MCF 10A (cell line): Measurements from ENCODE around the gene SAMD14. TPM values are rescaled to one million over a fixed set of nuclear protein-coding genes. Genes with fewer than 3 reads are reported as not detected.
A peak's percentile ranks its signal among the peaks of the same experiment; 100 is the strongest.

ENCODE experiments used
- BruUV-seq: library from RNA; stranded (reverse); fragments of 400-500 nt; replicated peaks from 2 replicates; lab custom pipeline; 2021; lab: Mats Ljungman, UMichigan
- CTCF ChIA-PET: fragments of 300-600 bp; sonication (Branson Sonifier 250); formaldehyde crosslinking; extraction: SDS; loops from one replicate; lab custom pipeline; 2021; ENCODE audit warnings: antibody characterized with exemption, inconsistent platforms; lab: Yijun Ruan, JAX
- POLR2A ChIA-PET: fragments of 300-600, 350-650 bp; sonication (Branson Sonifier 250); formaldehyde crosslinking; extraction: SDS; loops from one replicate; lab custom pipeline; 2020; ENCODE audit warnings: antibody characterized with exemption, inconsistent platforms; lab: Yijun Ruan, JAX
- DNase-seq: peaks from one replicate; pipeline ENCODE4 v3.0.0-alpha.2; 2018; ENCODE audit not compliant: unreplicated experiment
- H3K27ac Mint-ChIP-seq: one replicate; pipeline ENCODE4 v1.8.0; 2022; ENCODE audit warnings: mild to moderate bottlenecking, low read depth, mixed read lengths; ENCODE audit not compliant: unreplicated experiment
- H3K27me3 Mint-ChIP-seq: one replicate; pipeline ENCODE4 v1.8.0; 2022; ENCODE audit warnings: mixed read lengths; ENCODE audit not compliant: insufficient read depth, unreplicated experiment
- H3K36me3 Mint-ChIP-seq: one replicate; pipeline ENCODE4 v1.8.0; 2022; ENCODE audit warnings: mild to moderate bottlenecking, moderate library complexity, mixed read lengths; ENCODE audit not compliant: insufficient read depth, unreplicated experiment
- H3K4me1 Mint-ChIP-seq: one replicate; pipeline ENCODE4 v1.8.0; 2022; ENCODE audit warnings: mixed read lengths; ENCODE audit not compliant: insufficient read depth, unreplicated experiment
- H3K4me3 Mint-ChIP-seq: one replicate; pipeline ENCODE4 v1.8.0; 2022; ENCODE audit warnings: mild to moderate bottlenecking, moderate library complexity, mixed read lengths; ENCODE audit not compliant: unreplicated experiment
- H3K9me3 Mint-ChIP-seq: one replicate; pipeline ENCODE4 v1.8.0; 2022; ENCODE audit warnings: mixed read lengths; ENCODE audit not compliant: unreplicated experiment
- intact Hi-C: fragments of 100-400 bp; cut with micrococcal nuclease; formaldehyde crosslinking; loops from 2 replicates; pipeline ENCODE4 v1.14.1; 2022
- total RNA-seq: library from RNA; stranded (reverse); gene quantifications from 2 replicates; pipeline ENCODE4 v1.2.3, GENCODE V29; 2022
- TF ChIP-seq, protein P1 (sequence below): fragments of 200-600 bp; IDR thresholded peaks from one replicate; pipeline ENCODE4 v1.8.0; 2022; ENCODE audit warnings: antibody characterized with exemption, mild to moderate bottlenecking; ENCODE audit not compliant: unreplicated experiment

Gene SAMD14
- total RNA-seq, 1 experiment from 2014 or later, result 0.09 TPM

DNA sequence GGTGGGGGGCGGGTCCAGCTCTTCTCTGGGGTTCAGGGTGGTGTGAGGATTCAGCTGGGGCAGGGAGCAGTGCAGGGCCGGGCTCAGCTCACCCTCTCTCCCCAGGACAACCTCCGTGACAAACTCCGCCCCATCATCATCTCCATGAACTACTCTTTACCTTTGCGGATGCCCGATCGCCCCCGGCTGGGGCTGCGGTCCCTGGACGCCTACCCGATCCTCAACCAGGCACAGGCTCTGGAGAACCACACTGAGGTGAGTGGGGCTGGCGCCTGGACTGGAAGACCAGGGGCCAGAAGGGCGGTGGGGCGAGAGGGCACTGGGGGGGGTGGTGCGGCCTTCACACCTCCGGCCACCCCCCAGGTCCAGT, 53.8 kb downstream of the SAMD14 start:
- intact Hi-C loops, result no loop called here
- POLR2A ChIA-PET, result interaction anchor here (1.0 to 2.3 kb wide), 3 partner anchors 9 to 48 kb away, joined by 3 to 6 read pairs (median 4); no protein-coding TSS in a partner anchor
- Mint-ChIP-seq H3K36me3 (peaks cover 99% of the 10 kb centered on the region), H3K27me3 (no peaks in the 10 kb centered on the region), H3K27ac (peak overlapping the region; percentile 12), H3K4me1 (peaks cover 12% of the 10 kb centered on the region), H3K9me3 (no peaks in the 10 kb centered on the region), H3K4me3 (no peak overlapping the region)
- BruUV-seq, result no TSS peak
- CTCF ChIA-PET, result interaction anchor here (0.8 to 2.9 kb wide), 3 partner anchors 18 to 37 kb away, joined by 3 to 12 read pairs (median 4); partner anchors contain the start of gene ITGA3
- no peak for DNase-seq
- TF ChIP-seq, protein P1, sequence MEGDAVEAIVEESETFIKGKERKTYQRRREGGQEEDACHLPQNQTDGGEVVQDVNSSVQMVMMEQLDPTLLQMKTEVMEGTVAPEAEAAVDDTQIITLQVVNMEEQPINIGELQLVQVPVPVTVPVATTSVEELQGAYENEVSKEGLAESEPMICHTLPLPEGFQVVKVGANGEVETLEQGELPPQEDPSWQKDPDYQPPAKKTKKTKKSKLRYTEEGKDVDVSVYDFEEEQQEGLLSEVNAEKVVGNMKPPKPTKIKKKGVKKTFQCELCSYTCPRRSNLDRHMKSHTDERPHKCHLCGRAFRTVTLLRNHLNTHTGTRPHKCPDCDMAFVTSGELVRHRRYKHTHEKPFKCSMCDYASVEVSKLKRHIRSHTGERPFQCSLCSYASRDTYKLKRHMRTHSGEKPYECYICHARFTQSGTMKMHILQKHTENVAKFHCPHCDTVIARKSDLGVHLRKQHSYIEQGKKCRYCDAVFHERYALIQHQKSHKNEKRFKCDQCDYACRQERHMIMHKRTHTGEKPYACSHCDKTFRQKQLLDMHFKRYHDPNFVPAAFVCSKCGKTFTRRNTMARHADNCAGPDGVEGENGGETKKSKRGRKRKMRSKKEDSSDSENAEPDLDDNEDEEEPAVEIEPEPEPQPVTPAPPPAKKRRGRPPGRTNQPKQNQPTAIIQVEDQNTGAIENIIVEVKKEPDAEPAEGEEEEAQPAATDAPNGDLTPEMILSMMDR, result no peak

DNA sequence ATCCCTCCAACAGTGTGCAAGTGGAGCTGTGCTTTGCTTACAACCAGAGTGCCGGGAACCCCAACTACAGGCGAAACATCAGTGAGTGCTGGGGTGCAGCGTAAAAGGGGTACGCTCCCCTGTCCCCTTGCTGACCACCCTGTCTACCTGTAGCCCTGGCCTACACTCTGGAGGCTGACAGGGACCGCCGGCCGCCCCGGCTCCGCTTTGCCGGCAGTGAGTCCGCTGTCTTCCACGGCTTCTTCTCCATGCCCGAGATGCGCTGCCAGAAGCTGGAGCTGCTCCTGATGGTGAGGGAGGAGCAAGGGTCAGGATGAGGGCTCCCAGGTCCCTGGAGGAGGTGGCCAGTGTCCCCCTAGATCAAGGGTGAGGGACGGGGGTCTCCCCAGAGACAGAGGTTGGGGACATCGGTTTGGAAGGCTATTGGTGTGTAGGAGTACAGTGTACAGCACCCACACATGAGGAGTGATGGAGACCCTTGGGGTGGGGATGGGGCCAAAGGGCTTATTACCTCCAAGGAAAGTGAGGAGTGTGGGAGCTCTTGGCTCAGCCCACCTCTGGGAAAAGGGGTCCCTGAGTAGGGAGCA, 54.4 kb downstream of the SAMD14 start:
- no peaks in the 10 kb centered on the region for H3K27me3 Mint-ChIP-seq
- TF ChIP-seq, protein P1, result no peak
- intact Hi-C loops, result no loop called here
- peak overlapping the region; percentile 12 for H3K27ac Mint-ChIP-seq
- CTCF ChIA-PET, result interaction anchor here (0.7 to 1.0 kb wide), 3 partner anchors 12 to 36 kb away, joined by 3 to 4 read pairs (median 3); no protein-coding TSS in a partner anchor
- H3K36me3 Mint-ChIP-seq, result peaks cover 99% of the 10 kb centered on the region
- DNase-seq, result no peak
- BruUV-seq, result no TSS peak
- H3K4me3 Mint-ChIP-seq, result no peak overlapping the region
- H3K4me1 Mint-ChIP-seq, result peaks cover 10% of the 10 kb centered on the region
- POLR2A ChIA-PET, result interaction anchor here (1.0 to 1.8 kb wide), 2 partner anchors 8 to 12 kb away, joined by 3 to 4 read pairs; no protein-coding TSS in a partner anchor
- no peaks in the 10 kb centered on the region for H3K9me3 Mint-ChIP-seq

DNA sequence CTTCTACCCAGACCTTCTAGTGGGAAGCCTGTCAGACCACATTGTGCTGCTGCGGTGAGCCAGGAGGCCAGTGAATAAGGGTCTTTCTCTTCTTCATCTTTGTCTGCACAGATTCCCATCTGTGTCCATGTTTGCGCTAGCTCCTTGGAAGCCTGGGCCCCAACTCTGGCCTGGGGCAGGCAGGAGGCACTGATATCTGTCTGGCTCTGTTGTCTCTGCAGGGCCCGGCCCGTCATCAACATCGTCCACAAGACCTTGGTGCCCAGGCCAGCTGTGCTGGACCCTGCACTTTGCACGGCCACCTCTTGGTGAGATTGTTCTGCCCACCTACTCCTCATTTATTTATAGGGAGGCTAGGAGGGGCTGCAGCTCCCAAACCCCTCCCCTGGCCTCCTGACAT, 55.7 kb downstream of the SAMD14 start:
- BruUV-seq, result no TSS peak
- H3K27ac Mint-ChIP-seq, result peak overlapping the region; percentile 19
- H3K36me3 Mint-ChIP-seq, result peaks cover 99% of the 10 kb centered on the region
- no peaks in the 10 kb centered on the region for H3K9me3 Mint-ChIP-seq
- ChIA-PET CTCF (interaction anchor here (0.6 to 2.2 kb wide), 9 partner anchors 9 to 317 kb away, joined by 3 to 15 read pairs (median 6); partner anchors contain the start of gene ITGA3), POLR2A (interaction anchor here (0.8 to 2.0 kb wide), 6 partner anchors 10 to 20 kb away, joined by 3 to 10 read pairs (median 6); no protein-coding TSS in a partner anchor)
- DNase-seq, result no peak
- H3K4me1 Mint-ChIP-seq, result peaks cover under 1% of the 10 kb centered on the region
- intact Hi-C loops, result no loop called here
- no peak overlapping the region for H3K4me3 Mint-ChIP-seq
- no peaks in the 10 kb centered on the region for H3K27me3 Mint-ChIP-seq
- TF ChIP-seq, protein P1, result no peak

DNA sequence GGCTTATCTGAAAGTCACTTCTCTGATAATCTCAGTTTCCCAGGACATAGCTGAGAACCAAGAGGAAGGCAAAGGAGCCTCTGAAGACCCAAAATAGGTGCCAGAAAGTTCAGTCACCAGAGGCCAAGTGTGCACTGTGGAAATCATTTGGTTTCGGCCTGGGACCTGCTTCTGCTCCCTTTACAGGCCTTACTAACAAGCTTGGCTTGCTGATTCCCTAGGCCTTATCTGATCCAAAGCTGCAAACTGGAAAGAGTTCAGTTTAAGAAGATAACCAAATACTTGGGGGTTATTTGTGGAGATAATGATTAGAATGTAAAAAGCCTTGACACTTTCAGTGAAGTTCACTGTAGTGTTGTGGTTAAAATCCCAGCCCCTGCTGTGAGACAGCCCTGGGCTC, 57.0 kb downstream of the SAMD14 start:
- Mint-ChIP-seq H3K27ac (no peak overlapping the region), H3K27me3 (no peaks in the 10 kb centered on the region), H3K4me3 (no peak overlapping the region), H3K36me3 (peaks cover 99% of the 10 kb centered on the region), H3K4me1 (no peaks in the 10 kb centered on the region), H3K9me3 (no peaks in the 10 kb centered on the region)
- ChIA-PET POLR2A (interaction anchor here (0.8 to 2.0 kb wide), 4 partner anchors 9 to 18 kb away, joined by 3 to 10 read pairs (median 7); no protein-coding TSS in a partner anchor), CTCF (interaction anchor here (1.2 to 2.2 kb wide), 4 partner anchors 8 to 46 kb away, joined by 3 to 15 read pairs (median 10); no protein-coding TSS in a partner anchor)
- no peak for DNase-seq
- intact Hi-C loops, result no loop called here
- BruUV-seq, result no TSS peak
- TF ChIP-seq, protein P1, result no peak
